GM18520 (cell line): ENCODE measurements around the gene IFITM1.
"Not testable (repeated sequence)": the region's sequence is repeated elsewhere in the genome, so short reads cannot be mapped to it uniquely, and the experiment has no call there.

Experiments used
- ATAC-seq: cut with Tn5 transposase; IDR thresholded peaks from one replicate; pipeline ENCODE4 v1.9.1; 2021; ENCODE audit not compliant: unreplicated experiment

Gene IFITM1

DNA sequence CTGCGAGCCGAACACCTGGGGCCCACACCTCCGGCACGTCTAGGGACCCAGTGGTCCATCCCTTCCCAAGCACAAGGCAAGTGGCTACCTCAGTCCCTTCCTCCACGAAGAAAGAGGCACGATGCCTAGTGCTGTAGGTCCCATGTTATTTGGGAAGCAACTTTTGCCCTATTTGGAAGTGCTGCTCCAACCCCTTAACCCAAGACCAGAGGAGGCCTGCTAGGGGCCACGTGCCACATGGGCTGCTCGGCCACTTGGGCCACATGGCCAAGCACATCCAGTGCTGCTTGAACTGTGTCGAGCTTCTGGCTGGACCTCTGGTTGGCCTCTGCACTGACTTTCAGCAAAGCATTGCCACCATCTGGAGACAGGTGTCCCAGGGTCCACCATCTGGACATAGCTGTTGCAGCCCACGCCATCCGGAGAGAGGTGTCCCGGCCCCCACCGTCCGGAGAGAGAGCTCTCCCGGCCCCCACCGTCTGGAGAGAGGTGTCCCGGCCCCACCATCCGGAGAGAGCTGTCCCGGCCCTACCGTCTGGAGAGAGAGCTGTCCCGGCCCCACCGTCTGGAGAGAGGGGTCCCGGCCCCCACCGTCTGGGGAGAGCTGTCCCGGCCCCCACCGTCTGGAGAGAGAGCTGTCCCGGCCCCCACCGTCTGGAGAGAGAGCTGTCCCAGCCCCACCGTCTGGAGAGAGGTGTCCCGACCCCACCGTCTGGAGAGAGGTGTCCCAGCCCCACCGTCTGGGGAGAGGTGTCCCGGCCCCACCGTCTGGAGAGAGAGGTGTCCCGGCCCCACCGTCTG is 49.0 kb downstream of the IFITM1 start:
- ATAC-seq: no peak

DNA sequence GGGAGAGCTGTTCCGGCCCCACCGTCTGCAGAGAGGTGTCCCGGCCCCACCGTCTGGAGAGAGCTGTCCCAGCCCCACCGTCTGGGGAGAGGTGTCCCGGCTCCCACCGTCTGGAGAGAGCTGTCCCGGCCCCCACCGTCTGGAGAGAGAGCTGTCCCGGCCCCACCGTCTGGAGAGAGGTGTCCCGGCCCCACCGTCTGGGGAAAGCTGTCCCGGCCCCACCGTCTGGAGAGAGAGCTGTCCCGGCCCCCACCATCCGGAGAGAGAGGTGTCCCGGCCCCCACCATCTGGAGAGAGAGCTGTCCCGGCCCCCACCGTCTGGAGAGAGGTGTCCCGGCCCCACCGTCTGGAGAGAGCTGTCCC is 49.6 kb downstream of the IFITM1 start:
- ATAC-seq: not testable (repeated sequence)

DNA sequence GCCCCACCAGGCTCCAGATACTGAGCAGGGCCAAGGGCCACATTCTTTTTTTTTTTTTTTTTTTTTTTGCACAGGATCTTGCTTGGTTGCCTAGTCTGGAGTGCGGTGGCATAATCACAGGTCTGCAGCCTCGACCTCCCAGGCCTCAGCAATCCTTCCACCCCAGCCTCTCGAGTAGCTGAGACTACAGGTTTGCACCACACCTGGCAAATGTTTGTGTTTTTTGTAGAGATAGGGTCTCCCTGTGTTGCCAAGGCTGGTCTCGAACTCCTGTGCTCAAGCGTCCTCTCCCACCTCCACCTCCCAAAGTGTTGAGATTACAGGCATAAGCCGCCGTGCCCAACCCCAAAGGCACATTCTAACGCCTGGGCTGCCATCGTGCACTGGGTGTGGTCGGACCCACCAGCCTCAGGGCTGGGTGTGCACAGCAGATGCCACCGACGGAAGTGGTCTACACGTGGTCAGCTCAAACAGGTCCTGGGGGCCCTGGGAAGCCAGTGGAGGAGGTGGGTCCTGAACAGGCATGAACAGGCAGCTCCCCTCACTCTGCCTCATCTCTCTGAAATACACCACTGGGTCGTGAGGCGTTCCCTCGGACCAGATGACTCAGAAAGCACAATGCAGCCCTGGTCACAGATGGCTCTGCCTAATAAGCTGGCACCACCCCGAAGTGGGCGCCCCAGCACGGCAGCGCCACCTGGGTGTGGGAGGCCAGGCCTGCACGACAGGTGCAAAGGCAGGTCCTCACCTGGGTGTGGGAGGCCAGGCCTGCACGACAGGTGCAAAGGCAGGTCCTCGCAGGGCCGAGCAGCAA is 50.3 kb downstream of the IFITM1 start:
- ATAC-seq: no peak
